Central memory CD4-positive, alpha-beta T cell (primary cell): ENCODE data around the gene CHST3.
"Not testable (repeated sequence)": the region's sequence is repeated elsewhere in the genome, so short reads cannot be mapped to it uniquely, and the experiment has no call there.

Source experiments
- DNase-seq: peaks from one replicate; pipeline ENCODE4 v3.0.0; 2022

The CHST3 gene

DNA sequence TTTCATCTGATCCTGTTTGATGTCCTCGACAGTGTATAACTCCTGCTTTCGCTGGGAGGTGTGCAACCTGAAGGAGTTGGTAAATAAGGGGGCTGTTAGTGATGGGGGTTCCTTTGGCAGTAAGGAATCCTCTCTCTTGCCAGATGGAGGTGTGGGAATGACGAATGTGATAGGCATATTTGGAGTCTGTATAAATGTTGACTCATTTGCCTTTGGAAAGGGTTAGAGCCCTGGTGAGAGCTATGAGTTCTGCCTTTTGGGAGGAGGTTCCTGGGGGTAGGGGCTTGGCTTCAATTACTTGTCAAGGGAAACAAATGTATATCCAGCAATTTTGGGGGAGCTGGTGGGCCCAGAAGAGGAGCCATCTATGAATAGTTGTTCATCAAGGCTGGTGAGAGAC, 11.4 kb upstream of the CHST3 start:
- no peak for DNase-seq

DNA sequence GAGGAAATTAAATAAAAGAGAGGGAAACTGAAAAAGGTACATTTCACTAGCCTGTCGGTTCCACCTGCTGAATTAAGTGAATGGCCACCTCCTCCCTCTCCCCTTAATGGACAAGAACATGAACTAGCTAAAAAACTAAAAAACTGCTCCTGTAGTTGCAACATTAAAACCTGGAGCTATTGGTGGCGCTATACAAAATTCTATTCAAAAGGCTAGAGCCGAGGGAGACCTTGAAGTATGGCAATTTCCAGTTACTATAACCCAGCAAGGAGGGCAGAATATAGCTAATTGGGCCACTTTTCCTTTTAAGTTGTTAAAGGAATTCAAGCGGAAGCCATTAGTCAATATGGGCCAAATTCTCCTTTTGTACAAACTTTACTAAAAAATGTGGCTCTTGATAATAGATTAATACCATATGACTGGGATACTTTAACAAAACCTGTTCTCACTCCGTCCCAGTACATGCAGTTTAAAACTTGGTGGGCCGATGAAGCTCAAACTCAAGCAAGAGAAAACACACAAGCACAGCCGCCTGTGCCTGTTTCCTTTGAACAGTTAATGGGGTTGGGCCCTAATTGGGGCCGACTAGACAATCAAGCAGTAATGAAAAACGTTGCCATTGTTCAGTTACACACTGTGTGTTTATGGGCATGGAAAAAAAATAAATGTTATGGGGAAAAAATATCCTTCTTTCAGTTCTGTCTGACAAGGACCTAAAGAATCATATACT, 6.5 kb upstream of the CHST3 start:
- DNase-seq, result no peak

DNA sequence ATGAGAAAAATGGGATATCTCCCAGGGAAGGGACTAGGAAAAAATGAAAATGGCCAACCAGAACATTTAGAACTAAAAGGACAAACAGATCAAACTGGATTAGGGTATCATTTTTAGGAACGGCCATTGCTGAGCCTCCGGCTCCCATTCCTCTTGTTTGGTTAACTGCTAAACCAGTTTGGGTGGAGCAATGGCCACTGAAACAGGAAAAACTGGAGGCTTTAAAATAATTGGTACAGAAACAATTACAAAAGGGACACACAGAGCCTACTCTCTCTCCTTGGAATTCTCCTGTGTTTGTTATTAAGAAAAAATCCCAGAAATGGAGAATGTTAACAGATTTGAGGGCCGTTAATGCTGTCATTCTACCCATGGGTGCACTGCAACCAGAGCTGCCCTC, 4.7 kb upstream of the CHST3 start:
- no peak for DNase-seq

DNA sequence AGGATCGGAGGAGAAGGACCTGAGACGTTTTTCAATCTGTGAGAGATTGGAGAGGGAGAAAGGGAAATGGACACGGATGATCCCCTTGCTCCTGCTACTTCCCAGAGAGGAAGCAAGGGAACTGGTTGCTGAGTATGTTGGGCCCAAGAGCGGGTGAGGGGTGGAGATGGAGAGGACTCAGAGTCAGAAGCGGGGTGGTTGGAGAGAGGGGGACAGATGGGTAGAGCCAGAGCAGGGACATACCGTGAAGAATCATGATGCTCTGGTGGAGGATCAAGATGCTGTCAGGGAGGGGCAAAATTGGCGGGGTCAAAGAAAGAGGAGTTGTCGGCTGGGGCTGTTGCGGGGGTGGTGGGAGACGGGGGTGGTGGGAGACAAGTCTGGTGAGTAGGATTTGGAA, 2.4 kb upstream of the CHST3 start:
- no peak for DNase-seq

DNA sequence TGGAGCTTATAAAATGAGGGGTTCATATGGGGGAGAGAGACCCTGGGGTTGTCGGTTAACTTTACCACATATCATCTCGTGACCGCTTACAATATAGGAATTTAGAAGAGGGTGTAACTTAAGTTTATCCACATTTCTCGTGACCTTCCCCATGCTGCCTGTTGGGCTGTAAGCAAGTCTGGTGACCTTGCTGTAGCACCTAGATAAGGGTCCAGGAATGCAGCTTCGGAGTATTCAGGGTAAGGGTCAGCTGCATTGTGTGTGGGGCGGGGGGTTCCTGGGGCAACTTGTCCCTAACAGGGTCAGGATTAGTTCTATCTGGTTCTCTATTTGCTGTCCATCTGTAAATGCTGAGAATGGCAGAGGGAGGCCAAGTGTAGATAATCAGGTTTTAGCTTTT, 1.3 kb upstream of the CHST3 start:
- DNase-seq, result no peak

DNA sequence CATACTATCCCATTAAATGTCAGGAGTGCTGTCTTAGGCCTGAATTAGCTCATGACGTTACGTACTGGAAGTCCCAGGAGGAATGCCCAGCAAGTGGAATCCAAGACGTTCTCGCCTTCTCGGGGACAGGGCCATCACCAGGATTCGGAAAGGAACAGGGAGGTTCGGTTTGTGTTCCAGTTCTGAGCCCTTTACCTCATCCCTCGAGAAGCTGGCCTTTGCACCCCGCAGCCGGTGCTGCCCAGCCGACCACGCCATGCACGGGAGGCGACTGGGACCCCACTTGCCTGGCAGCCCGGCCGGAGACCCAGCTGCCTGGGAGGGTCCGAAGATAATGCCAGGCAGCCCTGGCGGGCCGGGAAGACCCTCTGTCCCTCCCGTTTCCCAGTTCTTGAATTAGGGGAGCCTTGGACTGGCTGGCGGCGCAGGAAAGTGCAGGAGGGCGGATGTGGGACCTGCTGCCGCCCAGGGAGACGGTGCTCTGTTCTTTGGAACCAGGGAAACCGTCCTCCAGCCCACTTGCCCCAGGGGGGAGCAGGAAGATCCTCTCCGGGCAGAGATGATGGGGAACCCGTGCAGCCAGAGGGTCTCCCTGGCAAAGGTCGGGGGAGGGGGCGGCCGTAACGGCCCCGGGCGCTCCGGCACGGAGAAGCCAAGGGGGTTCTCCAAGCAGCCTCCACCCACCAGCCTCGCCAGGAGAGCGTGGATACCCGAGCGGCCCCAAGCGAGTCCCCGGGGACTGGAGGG, 671 bp upstream of the CHST3 start:
- DNase-seq, result no peak

DNA sequence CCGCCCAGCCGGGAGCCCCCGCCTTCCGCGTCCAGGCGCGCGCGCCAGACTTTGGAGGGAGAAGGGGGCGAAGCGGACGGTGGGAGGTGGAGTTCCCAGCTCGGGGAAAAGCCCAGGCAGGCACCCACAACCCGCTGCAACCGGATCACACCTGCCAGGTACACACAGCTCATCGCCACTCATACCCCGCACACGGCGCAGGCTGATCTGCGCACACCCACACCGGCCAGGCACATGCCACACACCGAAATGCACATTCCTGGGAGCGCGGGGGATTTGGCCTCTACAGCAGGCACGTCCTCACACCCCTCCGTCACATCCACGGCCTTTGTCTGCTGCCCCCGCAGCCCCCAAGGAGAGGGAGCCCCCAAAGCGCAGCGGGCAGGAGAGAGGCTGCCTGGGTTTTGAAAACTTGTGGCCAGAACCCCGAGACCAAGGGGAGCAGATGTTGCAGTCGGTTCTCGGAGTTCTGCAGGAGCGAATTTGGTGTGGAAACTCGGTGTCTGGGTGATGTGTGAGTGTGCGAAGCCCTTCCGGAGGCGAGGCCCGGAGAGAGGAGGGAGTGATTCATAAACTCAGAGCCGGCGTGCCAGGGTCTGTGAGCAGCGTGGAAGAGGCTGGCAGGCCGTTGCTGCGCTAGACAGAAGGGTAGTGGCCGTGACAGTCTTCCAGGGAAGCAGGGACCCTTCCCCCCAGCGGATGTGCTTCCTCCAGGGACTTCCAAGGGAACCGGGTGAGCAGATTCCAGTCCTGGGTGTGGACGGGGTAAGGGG, 734 bp downstream of the CHST3 start:
- DNase-seq, result no peak

DNA sequence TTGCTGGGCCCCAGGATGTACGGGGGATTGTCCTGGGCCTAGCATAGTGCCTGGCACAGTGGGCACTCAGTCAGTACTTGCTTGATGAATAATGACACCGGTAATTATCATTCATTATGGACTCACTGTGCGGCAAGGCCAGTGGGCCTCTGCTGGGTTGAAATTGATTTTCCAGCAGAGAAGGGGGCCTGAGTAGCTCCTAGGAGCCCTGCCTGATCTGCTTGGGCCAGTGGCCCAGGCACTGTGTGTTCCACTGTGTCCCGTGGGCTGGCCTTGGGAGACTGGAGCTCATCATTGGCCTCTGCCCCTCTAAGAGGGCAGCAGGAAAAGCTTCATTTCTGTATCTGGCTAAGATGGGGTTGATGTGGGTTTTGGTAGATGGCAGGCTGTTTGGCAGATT, 1.4 kb downstream of the CHST3 start:
- no peak for DNase-seq

DNA sequence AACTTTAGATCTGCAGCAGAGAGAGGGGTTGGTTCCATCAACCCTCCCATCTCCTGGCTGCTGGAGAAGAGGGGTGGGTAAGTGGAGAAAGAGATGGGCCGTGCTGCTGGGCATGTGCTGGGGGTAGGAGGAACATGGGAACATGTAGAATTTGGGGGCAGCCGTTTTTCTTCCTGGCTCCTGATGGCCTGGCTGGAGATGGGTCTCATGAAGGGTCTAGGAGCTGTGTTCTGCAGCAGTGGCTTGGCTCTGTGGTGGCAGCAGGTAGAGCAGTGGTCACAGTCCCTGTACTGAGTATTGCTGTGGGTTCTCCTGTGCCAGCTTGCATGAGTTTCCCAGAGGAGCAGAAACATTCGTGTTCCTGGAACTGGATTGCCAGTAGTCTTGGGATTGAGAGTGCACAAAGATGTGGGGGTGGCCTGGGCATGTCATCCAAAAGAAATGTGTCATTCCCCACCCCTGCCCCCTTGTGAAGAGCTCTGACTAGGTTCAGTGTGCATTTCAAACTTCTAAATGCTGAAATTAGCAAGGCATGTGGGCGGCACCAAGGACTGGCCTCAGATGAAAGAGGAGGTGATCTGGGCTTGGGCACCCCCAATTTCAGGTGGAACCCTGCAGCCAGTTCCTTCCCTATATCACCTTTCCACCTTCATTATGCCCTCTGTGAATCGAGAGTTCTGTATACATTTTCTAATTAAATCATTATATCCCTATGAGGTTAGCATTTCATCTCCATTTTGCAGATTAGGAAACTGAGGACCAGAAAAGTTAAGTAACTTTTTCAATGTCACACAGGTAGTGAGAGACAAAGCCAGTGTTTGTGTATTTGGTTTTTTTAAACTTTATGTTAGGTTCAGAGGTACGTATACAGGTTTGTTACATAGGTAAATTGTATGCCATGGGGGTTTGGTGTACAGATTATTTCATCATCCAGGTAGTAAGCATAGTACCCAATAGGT, 2.1 kb downstream of the CHST3 start:
- no peak for DNase-seq

DNA sequence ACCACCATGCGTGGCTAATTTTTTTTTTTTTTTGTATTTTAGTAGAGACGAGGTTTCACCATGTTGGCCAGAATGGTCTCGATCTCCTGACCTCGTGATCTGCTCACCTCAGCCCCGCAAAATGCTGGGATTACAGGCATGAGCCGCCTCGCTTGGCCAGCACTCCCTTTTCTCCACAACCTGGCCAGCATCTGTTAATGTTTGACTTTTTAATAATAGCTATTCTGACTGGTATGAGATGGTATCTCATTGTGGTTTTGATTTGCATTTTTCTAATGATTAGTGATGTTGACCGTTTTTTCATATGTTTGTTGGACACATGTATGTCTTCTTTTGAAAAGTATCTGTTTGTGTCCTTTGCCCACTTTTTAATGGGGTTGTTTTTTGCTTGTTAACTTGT, 3.8 kb downstream of the CHST3 start:
- DNase-seq, result not testable (repeated sequence)

DNA sequence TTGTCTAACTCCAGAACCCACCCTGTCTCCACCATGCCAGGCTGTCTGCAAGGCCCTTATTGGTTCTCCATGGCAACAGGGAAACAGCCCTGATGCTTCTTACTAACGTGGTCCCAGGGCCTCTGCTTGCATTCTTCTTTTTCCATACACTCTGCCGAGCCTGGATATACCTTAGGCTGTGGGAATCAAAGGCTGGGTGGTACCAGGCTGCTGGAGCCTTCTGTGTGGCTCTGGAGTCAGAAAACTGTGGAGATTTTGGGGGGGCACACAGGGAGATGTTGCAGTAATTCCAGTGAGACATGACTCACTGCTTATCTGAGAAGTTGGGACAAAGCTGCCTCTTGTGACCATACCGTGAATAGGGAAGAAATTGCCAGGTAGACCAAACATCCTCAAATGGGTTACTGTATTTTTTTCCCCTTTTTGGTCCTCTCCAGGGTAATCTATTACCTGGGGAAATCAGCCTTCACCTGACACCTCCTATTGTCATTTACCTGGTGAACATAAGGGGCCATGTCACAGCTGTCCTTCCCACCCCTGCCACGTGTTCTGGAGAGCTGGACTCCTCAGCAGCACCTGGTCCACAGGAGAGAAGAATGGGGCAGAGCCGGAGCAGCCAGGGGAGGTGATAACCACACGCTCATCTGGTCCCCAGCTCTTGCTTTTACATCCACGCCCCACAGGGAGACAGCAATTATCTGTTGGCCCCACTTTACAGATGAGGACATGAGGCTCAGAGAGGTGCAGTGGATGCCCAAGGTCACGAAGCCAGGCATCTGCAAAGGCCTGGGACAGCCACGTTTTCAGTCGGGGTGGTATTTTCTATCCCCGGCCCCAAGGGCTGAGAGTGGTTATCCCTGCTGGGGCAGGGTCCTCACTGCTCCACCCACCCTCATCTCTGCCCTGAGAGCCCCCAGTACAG, 4.6 kb downstream of the CHST3 start:
- DNase-seq, result no peak

DNA sequence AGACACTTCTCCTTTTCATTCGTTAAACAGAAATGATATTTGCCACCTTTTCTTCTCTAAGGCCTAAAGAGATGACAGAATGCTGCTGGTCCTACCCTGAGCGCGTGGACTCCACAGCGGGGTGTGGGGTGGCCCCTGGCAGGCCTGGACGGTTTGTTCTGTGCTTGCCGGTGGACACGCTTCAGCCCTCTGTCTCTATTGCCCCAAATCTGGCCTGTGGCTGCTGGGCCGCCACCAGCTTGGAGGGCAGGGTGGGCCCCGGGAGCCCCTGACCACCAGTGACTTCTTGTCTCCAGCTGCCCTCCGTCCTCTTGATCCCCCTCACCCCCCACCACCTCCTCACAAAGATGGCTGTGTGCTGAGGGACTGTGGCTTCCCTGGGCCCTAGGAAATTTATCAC, 5.7 kb downstream of the CHST3 start:
- DNase-seq, result no peak

DNA sequence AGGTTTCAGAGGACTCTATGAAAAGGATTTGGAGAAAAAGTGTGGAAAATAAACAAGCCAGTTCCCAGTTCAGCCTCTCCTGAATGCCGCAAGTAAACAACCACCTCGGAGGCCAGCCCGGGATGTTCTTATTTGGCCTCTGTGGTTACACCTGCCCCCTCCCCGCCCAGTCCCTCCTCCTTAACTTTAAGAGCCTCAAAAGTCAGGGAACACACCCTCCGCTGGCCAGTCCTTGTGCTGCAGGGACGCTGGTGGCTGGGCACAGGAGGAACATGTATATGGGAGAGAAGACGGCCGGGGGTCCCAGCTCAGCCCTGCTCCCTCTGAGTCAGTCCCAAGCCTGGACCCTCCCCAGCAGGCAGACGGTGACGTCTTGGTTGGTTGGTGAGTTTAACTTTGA, 6.1 kb downstream of the CHST3 start:
- DNase-seq, result no peak

DNA sequence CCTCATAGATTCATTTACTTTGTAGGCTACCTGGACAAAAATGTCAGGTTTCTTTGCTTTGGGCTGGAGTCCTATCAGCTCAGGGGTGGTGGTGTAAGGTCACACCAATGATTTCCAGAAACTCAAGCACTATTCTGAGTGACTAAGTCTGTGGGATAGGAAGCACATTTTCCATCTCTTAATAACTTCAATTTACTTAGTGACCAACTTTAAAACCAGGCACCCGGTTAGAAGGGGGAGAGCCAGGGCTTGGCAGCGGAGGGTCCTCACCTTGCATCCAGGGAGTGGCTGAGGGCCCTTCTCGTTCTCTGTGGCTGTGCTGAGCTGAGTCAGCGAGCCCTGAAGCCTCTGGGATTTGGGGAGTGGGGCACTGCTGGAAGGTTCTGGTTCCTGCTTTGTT, 6.7 kb downstream of the CHST3 start:
- no peak for DNase-seq

DNA sequence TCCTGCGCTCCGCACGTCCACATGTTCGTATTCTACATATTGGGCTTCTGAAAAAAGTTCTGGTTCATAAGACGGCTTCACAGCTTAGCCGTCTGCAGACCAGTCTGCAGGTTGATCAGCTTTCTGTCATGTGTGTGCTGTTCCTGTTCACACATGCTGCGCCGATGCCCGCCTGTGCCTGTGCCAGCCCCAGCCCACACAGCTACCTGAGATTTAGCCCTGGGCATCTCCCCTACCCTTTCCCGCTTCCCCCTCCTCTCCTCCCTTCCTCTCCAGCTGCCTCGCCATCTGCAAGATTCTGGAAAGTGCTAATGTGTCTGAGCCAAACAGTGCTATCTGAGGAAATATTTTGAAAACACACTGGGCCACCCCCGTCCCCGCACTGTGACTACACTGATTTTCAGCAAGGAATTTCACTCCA, 7.1 kb downstream of the CHST3 start:
- no peak for DNase-seq

DNA sequence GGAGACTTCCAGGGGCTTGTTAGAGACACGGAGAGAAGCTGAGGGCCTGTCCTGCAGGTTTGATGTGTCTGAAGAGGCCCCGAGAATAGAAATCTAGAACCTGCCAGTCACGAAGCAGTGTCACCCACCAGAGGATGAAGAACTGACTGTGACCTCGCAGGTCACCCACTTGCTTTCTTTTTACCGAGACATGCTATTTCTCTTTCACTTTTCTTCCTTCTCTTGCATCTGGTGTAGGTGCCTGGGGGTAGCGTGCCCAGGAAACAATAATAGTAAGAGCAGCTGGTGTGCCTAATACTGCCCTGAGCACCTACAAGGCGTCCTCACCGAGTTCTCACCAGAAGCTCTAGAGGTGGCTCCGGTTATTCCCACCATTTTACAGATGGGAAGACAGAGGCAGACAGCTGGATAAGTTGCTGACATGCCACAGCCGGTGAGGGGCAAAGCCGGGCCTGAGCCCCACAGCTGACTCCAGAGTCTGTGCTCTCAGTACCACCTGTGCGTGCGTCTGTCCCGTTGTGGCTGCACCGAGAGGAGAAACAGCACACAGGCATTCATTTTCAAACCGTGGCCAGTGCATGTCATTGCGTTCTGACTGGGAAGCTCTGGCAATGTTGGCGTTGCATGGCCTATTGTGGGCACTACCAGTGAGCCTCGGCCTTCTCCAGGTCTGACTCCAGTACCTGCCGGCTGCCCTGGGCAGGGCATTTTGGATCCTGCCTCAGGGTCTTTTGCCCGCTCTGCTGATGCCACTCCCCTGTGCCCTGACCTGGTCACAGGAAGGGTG, 7.8 kb downstream of the CHST3 start:
- no peak for DNase-seq

DNA sequence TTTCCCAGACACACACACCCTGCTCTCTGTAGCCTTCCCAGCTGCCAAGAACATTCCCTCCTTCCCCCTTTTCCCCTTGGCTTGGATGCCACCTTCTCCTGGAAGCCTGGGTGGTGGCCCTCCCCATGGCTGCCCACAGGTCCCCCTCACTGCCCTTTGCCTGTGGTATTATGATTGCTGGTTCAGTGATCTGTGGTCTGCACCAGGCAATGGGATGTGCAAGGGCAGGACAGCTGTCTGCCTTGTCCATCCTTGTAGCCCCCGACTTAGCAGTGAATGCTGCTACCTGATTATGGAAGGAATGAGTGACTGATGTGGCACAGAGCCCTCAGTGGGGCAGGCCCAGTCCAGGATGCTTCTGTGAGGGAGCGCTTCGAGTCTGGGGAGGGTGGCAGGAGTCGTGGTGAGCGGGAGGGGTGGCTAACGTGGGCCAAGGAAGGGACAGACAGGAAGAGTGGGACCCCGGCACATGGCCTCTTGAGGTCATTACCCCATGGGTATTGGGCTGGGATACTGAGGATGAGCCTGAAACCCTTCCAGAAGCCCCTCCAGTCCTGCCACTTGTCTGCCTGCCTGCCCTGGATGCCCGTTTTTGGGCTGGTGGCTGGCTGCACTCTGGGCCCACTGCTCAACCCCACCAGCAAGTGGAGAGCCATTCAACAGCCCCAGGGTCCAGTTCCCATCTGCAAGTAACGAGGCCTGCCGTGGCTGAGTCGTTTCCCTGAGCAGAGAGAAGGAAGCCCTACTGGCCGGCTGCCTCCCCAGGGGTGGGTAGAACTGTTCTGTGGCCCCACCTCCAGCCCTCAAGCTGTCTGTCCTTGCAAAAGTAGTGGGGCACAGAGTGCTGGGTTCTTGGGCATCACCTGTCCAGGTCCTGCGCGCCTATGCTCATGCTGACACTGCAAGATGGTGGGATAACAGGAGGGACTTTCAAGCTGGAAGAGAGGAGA, 8.8 kb downstream of the CHST3 start:
- no peak for DNase-seq

DNA sequence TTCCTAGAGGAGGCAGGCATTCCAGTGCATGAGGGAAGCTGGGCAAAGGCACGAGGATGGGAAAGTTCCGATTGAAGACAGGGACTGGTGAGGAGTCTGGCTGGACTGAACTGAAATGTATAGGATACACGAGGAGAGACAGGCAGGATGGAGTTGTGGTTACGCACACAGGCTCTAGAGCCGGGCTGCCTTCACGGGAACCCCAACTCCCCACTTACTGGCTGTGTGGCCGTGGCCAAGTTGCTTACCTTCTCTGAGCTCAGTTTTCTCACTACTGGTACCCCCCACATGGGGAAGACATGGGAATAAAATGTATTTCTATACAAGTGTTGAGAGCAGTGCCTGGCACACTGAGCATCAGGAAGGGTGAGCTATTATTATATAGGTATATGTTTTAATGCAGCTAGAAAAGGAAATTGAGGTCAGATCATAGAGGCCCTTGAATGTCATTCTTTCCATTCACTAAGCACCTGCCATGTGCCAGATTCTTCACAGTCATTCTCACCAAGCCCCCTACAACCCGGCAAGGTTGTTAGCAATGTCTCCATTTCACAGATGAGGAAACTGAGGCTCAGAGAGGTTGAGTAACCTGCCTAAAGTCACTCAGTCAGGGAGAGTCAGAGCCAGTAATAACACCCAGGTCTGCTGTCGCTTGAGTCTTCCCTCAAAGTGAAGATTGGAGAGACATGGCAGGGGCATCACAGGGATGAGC, 9.7 kb downstream of the CHST3 start:
- DNase-seq, result no peak
